ENCODE results near the gene ZNF878. TPM values are rescaled to one million over a fixed set of nuclear protein-coding genes. Genes with fewer than 3 reads are reported as not detected.
A peak's percentile ranks its signal among the peaks of the same experiment; 100 is the strongest.

Gene ZNF878
- polyA plus RNA-seq (2013): 0.99 TPM

- ChIA-PET CTCF (interaction anchor here (0.8 to 1.5 kb wide), 5 partner anchors 18 to 255 kb away, joined by 3 to 5 read pairs (median 3); no protein-coding TSS in a partner anchor), POLR2A (interaction anchor here (0.6 to 1.0 kb wide), 3 partner anchors 17 to 203 kb away, joined by 3 read pairs; partner anchors contain the start of gene ZNF433)
- no peaks in the 10 kb centered on the region for H3K36me3 ChIP-seq (ENCODE audit: control insufficient read depth in 4 of 4, insufficient read depth in 4 of 4, low read length in 3 of 4)
- peak within 1 kb of the TSS; percentile 56 to 89 (median 81) for H3K4me3 ChIP-seq (ENCODE audit: control insufficient read depth in 1 of 7, extremely low read depth in 1 of 7, insufficient read depth in 4 of 7, low read depth in 2 of 7, low read length in 6 of 7)
- H3K27ac ChIP-seq (ENCODE audit: insufficient read depth in 1 of 2, low read depth in 1 of 2, low read length in 2 of 2, poor library complexity in 1 of 2, severe bottlenecking in 2 of 2): no peak within 1 kb of the TSS
- 0% methylated on average over 38 of the region's 46 CpGs for WGBS (ENCODE audit: insufficient coverage)
- peaks cover 0 to 16% (median 14%) of the 10 kb centered on the region in 4 experiments for H3K4me1 ChIP-seq (ENCODE audit: control extremely low read depth in 1 of 4, control insufficient read depth in 4 of 4, insufficient read depth in 4 of 4, low read length in 3 of 4)
- peaks cover 0 to 2% (median 0%) of the 10 kb centered on the region in 5 experiments for H3K27me3 ChIP-seq (replicated peaks in 2 of 5; ENCODE audit: control insufficient read depth in 4 of 5, insufficient read depth in 5 of 5, low read length in 4 of 5)
- H3K9me3 ChIP-seq (ENCODE audit: control extremely low read depth in 1 of 5, control insufficient read depth in 4 of 5, insufficient read depth in 2 of 5, low read depth in 1 of 5, low read length in 4 of 5): peaks cover 0 to 7% (median 0%) of the 10 kb centered on the region in 5 experiments
- DNase-seq: peak; percentile 75 to 87 (median 85)
These were observed at the start of gene ZNF878 for GRCh38 chr19:12052497-12053169. TSS of gene ZNF878 (minus strand) at chr19:12052961. CDS start at chr19:12052801, 160 bp downstream.

DNA sequence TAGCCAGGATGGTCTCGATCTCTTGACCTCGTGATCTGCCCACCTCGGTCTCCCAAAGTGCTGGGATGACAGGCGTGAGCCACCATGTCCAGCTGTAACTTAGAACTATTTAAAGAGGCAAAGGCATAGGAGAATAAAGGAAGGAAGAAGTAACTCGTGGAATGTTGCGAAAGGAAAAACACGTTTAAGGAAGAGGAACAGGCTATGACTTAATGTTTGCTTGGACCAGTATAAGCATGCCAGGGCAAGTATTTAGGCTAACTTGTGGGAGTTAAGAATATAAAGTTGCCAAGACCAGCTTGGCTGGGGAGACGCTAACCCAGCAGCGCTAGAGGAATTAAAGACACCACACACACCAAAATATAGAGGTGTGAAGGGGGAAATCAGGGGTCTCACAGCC lies 45.3 kb upstream of the ZNF878 start:
- Histone ChIP-seq H3K4me3 (ENCODE audit: control insufficient read depth in 1 of 7, extremely low read depth in 1 of 7, insufficient read depth in 4 of 7, low read depth in 2 of 7, low read length in 6 of 7) (no peak overlapping the region), H3K27me3 (replicated peaks in 2 of 5; ENCODE audit: control insufficient read depth in 4 of 5, insufficient read depth in 5 of 5, low read length in 4 of 5) (no peaks in the 10 kb centered on the region), H3K9me3 (ENCODE audit: control extremely low read depth in 1 of 5, control insufficient read depth in 4 of 5, insufficient read depth in 2 of 5, low read depth in 1 of 5, low read length in 4 of 5) (peaks cover 6 to 38% (median 29%) of the 10 kb centered on the region in 5 experiments), H3K4me1 (ENCODE audit: control extremely low read depth in 1 of 4, control insufficient read depth in 4 of 4, insufficient read depth in 4 of 4, low read length in 3 of 4) (peaks cover 0 to 6% (median 2%) of the 10 kb centered on the region in 4 experiments), H3K36me3 (ENCODE audit: control insufficient read depth in 4 of 4, insufficient read depth in 4 of 4, low read length in 3 of 4) (peaks cover 7 to 46% (median 17%) of the 10 kb centered on the region in 4 experiments), H3K27ac (ENCODE audit: insufficient read depth in 1 of 2, low read depth in 1 of 2, low read length in 2 of 2, poor library complexity in 1 of 2, severe bottlenecking in 2 of 2) (no peak overlapping the region)
- ChIA-PET CTCF (interaction anchor here (1.2 to 1.4 kb wide), 3 partner anchors 11 to 174 kb away, joined by 3 read pairs; no protein-coding TSS in a partner anchor), POLR2A (no interaction called here)
- over 99% methylated on average over 6 of the region's 9 CpGs for WGBS (ENCODE audit: insufficient coverage)
- no peak for DNase-seq

DNA sequence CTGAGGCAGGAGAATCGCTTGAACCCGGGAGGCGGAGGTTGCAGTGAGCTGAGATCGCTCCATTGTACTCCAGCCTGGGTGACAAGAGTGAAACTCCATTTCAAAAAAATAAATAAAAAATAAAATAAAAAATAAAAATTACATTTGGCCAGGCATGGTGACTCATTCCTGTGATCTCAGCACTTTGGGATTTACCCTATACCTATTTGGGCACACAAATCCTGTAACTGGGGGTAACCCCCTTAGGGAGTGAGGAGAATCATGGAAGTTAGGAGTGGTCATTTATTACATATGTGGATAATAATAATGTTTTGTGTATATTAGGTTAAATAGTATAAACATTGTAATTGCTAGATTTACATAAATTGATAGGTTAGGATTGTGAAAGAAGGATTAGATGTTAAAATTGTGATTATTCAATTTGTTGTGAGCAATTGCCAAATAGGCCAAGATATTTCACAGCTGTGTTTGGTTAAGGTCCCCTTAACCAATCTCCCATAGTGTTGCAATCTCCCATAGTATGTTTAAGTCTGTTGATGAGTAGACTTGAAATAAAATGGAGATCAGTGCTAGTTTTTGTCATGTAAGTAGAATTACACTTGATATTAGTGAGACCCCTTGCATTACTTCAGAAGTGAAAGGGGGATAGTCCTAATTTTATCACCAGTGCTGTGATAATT lies 42.5 kb upstream of the ZNF878 start:
- CTCF ChIA-PET: no interaction called here
- Histone ChIP-seq H3K36me3 (ENCODE audit: control insufficient read depth in 4 of 4, insufficient read depth in 4 of 4, low read length in 3 of 4) (peaks cover 7 to 42% (median 17%) of the 10 kb centered on the region in 4 experiments), H3K27ac (ENCODE audit: insufficient read depth in 1 of 2, low read depth in 1 of 2, low read length in 2 of 2, poor library complexity in 1 of 2, severe bottlenecking in 2 of 2) (no peak overlapping the region), H3K27me3 (replicated peaks in 2 of 5; ENCODE audit: control insufficient read depth in 4 of 5, insufficient read depth in 5 of 5, low read length in 4 of 5) (no peaks in the 10 kb centered on the region), H3K4me1 (ENCODE audit: control extremely low read depth in 1 of 4, control insufficient read depth in 4 of 4, insufficient read depth in 4 of 4, low read length in 3 of 4) (peaks cover 0 to 12% (median 4%) of the 10 kb centered on the region in 4 experiments), H3K9me3 (ENCODE audit: control extremely low read depth in 1 of 5, control insufficient read depth in 4 of 5, insufficient read depth in 2 of 5, low read depth in 1 of 5, low read length in 4 of 5) (peaks cover 6 to 24% (median 17%) of the 10 kb centered on the region in 5 experiments), H3K4me3 (ENCODE audit: control insufficient read depth in 1 of 7, extremely low read depth in 1 of 7, insufficient read depth in 4 of 7, low read depth in 2 of 7, low read length in 6 of 7) (no peak overlapping the region)
- no CpG with 5 or more reads among the region's 4 CpGs for WGBS (ENCODE audit: insufficient coverage)
- DNase-seq: no peak
- POLR2A ChIA-PET: no interaction called here

GRCh38 chr19:12093777-12094176 lies 41.0 kb upstream of the ZNF878 start:
- Histone ChIP-seq H3K9me3 (ENCODE audit: control extremely low read depth in 1 of 5, control insufficient read depth in 4 of 5, insufficient read depth in 2 of 5, low read depth in 1 of 5, low read length in 4 of 5) (peaks cover 5 to 13% (median 7%) of the 10 kb centered on the region in 5 experiments), H3K36me3 (ENCODE audit: control insufficient read depth in 4 of 4, insufficient read depth in 4 of 4, low read length in 3 of 4) (peaks cover 7 to 32% (median 17%) of the 10 kb centered on the region in 4 experiments), H3K27ac (ENCODE audit: insufficient read depth in 1 of 2, low read depth in 1 of 2, low read length in 2 of 2, poor library complexity in 1 of 2, severe bottlenecking in 2 of 2) (no peak overlapping the region), H3K27me3 (replicated peaks in 2 of 5; ENCODE audit: control insufficient read depth in 4 of 5, insufficient read depth in 5 of 5, low read length in 4 of 5) (no peaks in the 10 kb centered on the region), H3K4me3 (ENCODE audit: control insufficient read depth in 1 of 7, extremely low read depth in 1 of 7, insufficient read depth in 4 of 7, low read depth in 2 of 7, low read length in 6 of 7) (peak overlapping the region in 1 of 7 experiments; percentile 24), H3K4me1 (ENCODE audit: control extremely low read depth in 1 of 4, control insufficient read depth in 4 of 4, insufficient read depth in 4 of 4, low read length in 3 of 4) (peaks cover 0 to 12% (median 4%) of the 10 kb centered on the region in 4 experiments)
- ChIA-PET CTCF (no interaction called here), POLR2A (no interaction called here)
- 100% methylated on average over 3 of the region's 3 CpGs for WGBS (ENCODE audit: insufficient coverage)
- DNase-seq: no peak

- H3K27ac ChIP-seq (ENCODE audit: insufficient read depth in 1 of 2, low read depth in 1 of 2, low read length in 2 of 2, poor library complexity in 1 of 2, severe bottlenecking in 2 of 2): peak overlapping the region in 1 of 2 experiments; percentile 91
- H3K27me3 ChIP-seq (replicated peaks in 2 of 5; ENCODE audit: control insufficient read depth in 4 of 5, insufficient read depth in 5 of 5, low read length in 4 of 5): no peaks in the 10 kb centered on the region
- 20% methylated on average over 9 of the region's 10 CpGs for WGBS (ENCODE audit: insufficient coverage)
- peaks cover 0 to 12% (median 4%) of the 10 kb centered on the region in 4 experiments for H3K4me1 ChIP-seq (ENCODE audit: control extremely low read depth in 1 of 4, control insufficient read depth in 4 of 4, insufficient read depth in 4 of 4, low read length in 3 of 4)
- DNase-seq: peak; percentile 22 to 73 (median 64)
- ChIA-PET POLR2A (no interaction called here), CTCF (interaction anchor here (0.9 to 4.5 kb wide), 4 partner anchors 30 to 48 kb away, joined by 3 to 28 read pairs (median 14); partner anchors contain the start of gene ZNF20)
- peaks cover 0 to 10% (median 3%) of the 10 kb centered on the region in 5 experiments for H3K9me3 ChIP-seq (ENCODE audit: control extremely low read depth in 1 of 5, control insufficient read depth in 4 of 5, insufficient read depth in 2 of 5, low read depth in 1 of 5, low read length in 4 of 5)
- H3K36me3 ChIP-seq (ENCODE audit: control insufficient read depth in 4 of 4, insufficient read depth in 4 of 4, low read length in 3 of 4): peaks cover 7 to 26% (median 16%) of the 10 kb centered on the region in 4 experiments
- peak overlapping the region; percentile 67 to 92 (median 81) for H3K4me3 ChIP-seq (ENCODE audit: control insufficient read depth in 1 of 7, extremely low read depth in 1 of 7, insufficient read depth in 4 of 7, low read depth in 2 of 7, low read length in 6 of 7)
These were observed 40.2 kb upstream of the ZNF878 start for GRCh38 chr19:12092956-12093355.

- DNase-seq: peak; percentile 90 to 97 (median 96)
- ChIA-PET CTCF (interaction anchor here (0.5 to 4.5 kb wide), 6 partner anchors 31 to 48 kb away, joined by 3 to 28 read pairs (median 11); partner anchors contain the start of gene ZNF20), POLR2A (interaction anchor here (0.5 kb wide), 1 partner anchor 23 kb away, joined by 3 read pairs; no protein-coding TSS in a partner anchor)
- WGBS (ENCODE audit: insufficient coverage): 2% methylated on average over 51 of the region's 53 CpGs
- Histone ChIP-seq H3K4me1 (ENCODE audit: control extremely low read depth in 1 of 4, control insufficient read depth in 4 of 4, insufficient read depth in 4 of 4, low read length in 3 of 4) (peaks cover 0 to 12% (median 4%) of the 10 kb centered on the region in 4 experiments), H3K9me3 (ENCODE audit: control extremely low read depth in 1 of 5, control insufficient read depth in 4 of 5, insufficient read depth in 2 of 5, low read depth in 1 of 5, low read length in 4 of 5) (peaks cover 1 to 7% (median 2%) of the 10 kb centered on the region in 5 experiments), H3K4me3 (ENCODE audit: control insufficient read depth in 1 of 7, extremely low read depth in 1 of 7, insufficient read depth in 4 of 7, low read depth in 2 of 7, low read length in 6 of 7) (peak overlapping the region; percentile 67 to 92 (median 81)), H3K27me3 (replicated peaks in 2 of 5; ENCODE audit: control insufficient read depth in 4 of 5, insufficient read depth in 5 of 5, low read length in 4 of 5) (no peaks in the 10 kb centered on the region), H3K27ac (ENCODE audit: insufficient read depth in 1 of 2, low read depth in 1 of 2, low read length in 2 of 2, poor library complexity in 1 of 2, severe bottlenecking in 2 of 2) (peak overlapping the region; percentile 77 to 91), H3K36me3 (ENCODE audit: control insufficient read depth in 4 of 4, insufficient read depth in 4 of 4, low read length in 3 of 4) (peaks cover 5 to 21% (median 14%) of the 10 kb centered on the region in 4 experiments)
These were observed 39.5 kb upstream of the ZNF878 start for GRCh38 chr19:12092065-12092867.

All from common myeloid progenitor, CD34-positive (primary cell).